MM.1S (cell line): ENCODE measurements around the gene LCP1.

Experiments
- DNase-seq: peaks from one replicate; pipeline ENCODE4 v3.0.0-alpha.2; 2015
- H2AFZ ChIP-seq: fragments of 300-600 bp; sonication (generic); 2 replicates; pipeline ENCODE4 v1.6.0; 2016; ENCODE audit warnings: antibody characterized with exemption, low read length
- H3F3A ChIP-seq: fragments of 300-600 bp; sonication (generic); 2 replicates; pipeline ENCODE4 v1.6.1; 2016; ENCODE audit warnings: mild to moderate bottlenecking, antibody characterized with exemption, low read length, moderate library complexity, mixed read lengths; ENCODE audit not compliant: insufficient read depth
- H3K27ac ChIP-seq: fragments of 300-600 bp; sonication (generic); 2 replicates; pipeline ENCODE4 v1.5.1; 2016; ENCODE audit warnings: mild to moderate bottlenecking, low read length
- H3K27me3 ChIP-seq: fragments of 300-600 bp; sonication (generic); replicated peaks from 2 replicates; pipeline ENCODE4 v1.6.0; 2016; ENCODE audit warnings: low read length; ENCODE audit not compliant: insufficient read depth
- H3K36me3 ChIP-seq: fragments of 300-600 bp; sonication (generic); replicated peaks from 2 replicates; pipeline ENCODE4 v1.6.1; 2016; ENCODE audit warnings: mild to moderate bottlenecking, low read length, mixed read lengths; ENCODE audit not compliant: insufficient read depth
- H3K4me1 ChIP-seq: fragments of 300-600 bp; sonication (generic); 2 replicates; pipeline ENCODE4 v1.6.1; 2016; ENCODE audit warnings: low read length, mixed read lengths
- H3K4me2 ChIP-seq: fragments of 300-600 bp; sonication (generic); 2 replicates; pipeline ENCODE4 v1.6.0; 2016; ENCODE audit warnings: low read depth, low read length
- H3K4me3 ChIP-seq: fragments of 300-600 bp; sonication (generic); 2 replicates; pipeline ENCODE4 v1.5.1; 2016; ENCODE audit warnings: low read length, mixed read lengths
- H3K79me2 ChIP-seq: fragments of 300-600 bp; sonication (generic); 2 replicates; pipeline ENCODE4 v1.6.1; 2016; ENCODE audit warnings: mixed run types, low read length, mixed read lengths
- H3K9ac ChIP-seq: fragments of 300-600 bp; sonication (generic); 2 replicates; pipeline ENCODE4 v1.6.1; 2016; ENCODE audit warnings: low read length, mixed read lengths
- H3K9me2 ChIP-seq: fragments of 300-600 bp; sonication (generic); replicated peaks from 2 replicates; pipeline ENCODE4 v1.6.1; 2016; ENCODE audit warnings: mild to moderate bottlenecking, low read length, mixed read lengths; ENCODE audit not compliant: insufficient read depth
- H3K9me3 ChIP-seq: fragments of 300-600 bp; sonication (generic); replicated peaks from 2 replicates; pipeline ENCODE4 v1.6.1; 2016; ENCODE audit warnings: mild to moderate bottlenecking, low read length, mixed read lengths; ENCODE audit not compliant: insufficient read depth
- H4K20me1 ChIP-seq: fragments of 300-600 bp; sonication (generic); 2 replicates; pipeline ENCODE4 v1.6.1; 2016; ENCODE audit warnings: mild to moderate bottlenecking, low read length, moderate library complexity, mixed read lengths; ENCODE audit not compliant: insufficient read depth
- EZH2 ChIP-seq: fragments of 300-600 bp; sonication (generic); optimal IDR thresholded peaks from 2 replicates; pipeline ENCODE3; 2017; ENCODE audit warnings: low read depth, mild to moderate bottlenecking, antibody characterized with exemption, low read length, mixed read lengths
- EZH2phosphoT487 ChIP-seq: fragments of 300-600 bp; sonication (generic); IDR thresholded peaks from 2 replicates; pipeline ENCODE4 v1.6.1; 2018; ENCODE audit warnings: antibody characterized with exemption, low read length
- TF ChIP-seq, protein P1 (sequence below): fragments of 300-600 bp; sonication (generic); IDR thresholded peaks from 2 replicates; pipeline ENCODE4 v1.5.1; 2016; ENCODE audit warnings: antibody characterized with exemption, low read length, mixed read lengths

Gene LCP1

GRCh38 chr13:46158222-46158621 is 23.8 kb downstream of the LCP1 start:
- Histone ChIP-seq H3K36me3 (peaks cover 13% of the 10 kb centered on the region), H4K20me1 (peaks cover 19% of the 10 kb centered on the region), H3K27ac (no peak overlapping the region), H3K9me2 (no peaks in the 10 kb centered on the region), H3K4me2 (no peak overlapping the region), H3K4me1 (no peaks in the 10 kb centered on the region), H2AFZ (no peak overlapping the region), H3K9me3 (no peaks in the 10 kb centered on the region), H3F3A (peaks cover 8% of the 10 kb centered on the region; the same call in 1 of the 2 replicates), H3K9ac (no peak overlapping the region), H3K79me2 (peaks cover 79% of the 10 kb centered on the region), H3K27me3 (no peaks in the 10 kb centered on the region), H3K4me3 (no peak overlapping the region)
- DNase-seq, result no peak
- TF ChIP-seq, protein P1, sequence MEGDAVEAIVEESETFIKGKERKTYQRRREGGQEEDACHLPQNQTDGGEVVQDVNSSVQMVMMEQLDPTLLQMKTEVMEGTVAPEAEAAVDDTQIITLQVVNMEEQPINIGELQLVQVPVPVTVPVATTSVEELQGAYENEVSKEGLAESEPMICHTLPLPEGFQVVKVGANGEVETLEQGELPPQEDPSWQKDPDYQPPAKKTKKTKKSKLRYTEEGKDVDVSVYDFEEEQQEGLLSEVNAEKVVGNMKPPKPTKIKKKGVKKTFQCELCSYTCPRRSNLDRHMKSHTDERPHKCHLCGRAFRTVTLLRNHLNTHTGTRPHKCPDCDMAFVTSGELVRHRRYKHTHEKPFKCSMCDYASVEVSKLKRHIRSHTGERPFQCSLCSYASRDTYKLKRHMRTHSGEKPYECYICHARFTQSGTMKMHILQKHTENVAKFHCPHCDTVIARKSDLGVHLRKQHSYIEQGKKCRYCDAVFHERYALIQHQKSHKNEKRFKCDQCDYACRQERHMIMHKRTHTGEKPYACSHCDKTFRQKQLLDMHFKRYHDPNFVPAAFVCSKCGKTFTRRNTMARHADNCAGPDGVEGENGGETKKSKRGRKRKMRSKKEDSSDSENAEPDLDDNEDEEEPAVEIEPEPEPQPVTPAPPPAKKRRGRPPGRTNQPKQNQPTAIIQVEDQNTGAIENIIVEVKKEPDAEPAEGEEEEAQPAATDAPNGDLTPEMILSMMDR, result no peak
- TF ChIP-seq EZH2phosphoT487, result no peak
- TF ChIP-seq EZH2, result no peak

- Histone ChIP-seq H4K20me1 (peaks cover 18% of the 10 kb centered on the region), H3K27ac (no peak overlapping the region), H2AFZ (no peak overlapping the region), H3K36me3 (peaks cover 20% of the 10 kb centered on the region), H3K4me1 (peaks cover 16% of the 10 kb centered on the region), H3K9ac (no peak overlapping the region), H3F3A (peaks cover 25% of the 10 kb centered on the region), H3K4me2 (no peak overlapping the region), H3K9me3 (no peaks in the 10 kb centered on the region), H3K79me2 (peaks cover 72% of the 10 kb centered on the region), H3K27me3 (no peaks in the 10 kb centered on the region), H3K4me3 (no peak overlapping the region), H3K9me2 (no peaks in the 10 kb centered on the region)
- TF ChIP-seq EZH2phosphoT487 (no peak), EZH2 (no peak)
- TF ChIP-seq, protein P1, result no peak
- no peak for DNase-seq
These were observed 27.7 kb downstream of the LCP1 start for GRCh38 chr13:46154136-46154801.

GRCh38 chr13:46152627-46153328 is 29.2 kb downstream of the LCP1 start:
- Histone ChIP-seq H3K27me3 (no peaks in the 10 kb centered on the region), H3K27ac (no peak overlapping the region), H2AFZ (no peak overlapping the region), H3F3A (peaks cover 29% of the 10 kb centered on the region), H3K4me2 (no peak overlapping the region), H3K9ac (no peak overlapping the region), H3K4me3 (no peak overlapping the region), H3K4me1 (peaks cover 16% of the 10 kb centered on the region), H3K36me3 (peaks cover 13% of the 10 kb centered on the region), H3K79me2 (peaks cover 64% of the 10 kb centered on the region), H3K9me3 (no peaks in the 10 kb centered on the region), H4K20me1 (peaks cover 15% of the 10 kb centered on the region; the same call in 1 of the 2 replicates), H3K9me2 (no peaks in the 10 kb centered on the region)
- DNase-seq, result no peak
- TF ChIP-seq, protein P1, result no peak
- TF ChIP-seq EZH2 (no peak), EZH2phosphoT487 (no peak)
